Chondrocyte (in vitro differentiated cells): ENCODE results near the gene SEC24C. TPM values are rescaled to one million over a fixed set of nuclear protein-coding genes. Genes with fewer than 3 reads are reported as not detected.
"Not testable (repeated sequence)": the region's sequence is repeated elsewhere in the genome, so short reads cannot be mapped to it uniquely, and the experiment has no call there.

Experiments
- DNase-seq: peaks from one replicate; pipeline ENCODE4 v3.0.0; 2021; ENCODE audit warnings: mixed read lengths, low spot score
- H3K27ac Mint-ChIP-seq: one replicate; pipeline ENCODE4 v1.8.0; 2021; ENCODE audit warnings: mild to moderate bottlenecking, moderate library complexity, mixed read lengths; ENCODE audit not compliant: unreplicated experiment
- H3K27me3 Mint-ChIP-seq: 2 replicates; pipeline ENCODE4 v1.8.0; 2021; ENCODE audit warnings: low read depth, mixed read lengths
- H3K36me3 Mint-ChIP-seq: 2 replicates; pipeline ENCODE4 v1.8.0; 2021; ENCODE audit warnings: low read depth, mixed read lengths
- H3K4me1 Mint-ChIP-seq: 2 replicates; pipeline ENCODE4 v1.8.0; 2021; ENCODE audit warnings: low read depth, mild to moderate bottlenecking, mixed read lengths
- H3K4me3 Mint-ChIP-seq: one replicate; pipeline ENCODE4 v1.8.0; 2021; ENCODE audit warnings: mild to moderate bottlenecking, moderate library complexity, mixed read lengths; ENCODE audit not compliant: unreplicated experiment
- H3K9me3 Mint-ChIP-seq: 2 replicates; pipeline ENCODE4 v1.8.0; 2021; ENCODE audit warnings: low read depth, mixed read lengths
- CTCF ChIP-seq: fragments of 200-600 bp; sonication (generic); IDR thresholded peaks from 2 replicates; pipeline ENCODE4 v1.5.0; 2021; ENCODE audit warnings: antibody characterized with exemption, mild to moderate bottlenecking, moderate library complexity
- total RNA-seq: library from RNA; stranded (reverse); gene quantifications from 3 replicates; pipeline ENCODE4 v1.2.1, GENCODE V29; 2021

SEC24C gene
- total RNA-seq, 1 donor from 2014 or later, result 55.6 TPM

DNA sequence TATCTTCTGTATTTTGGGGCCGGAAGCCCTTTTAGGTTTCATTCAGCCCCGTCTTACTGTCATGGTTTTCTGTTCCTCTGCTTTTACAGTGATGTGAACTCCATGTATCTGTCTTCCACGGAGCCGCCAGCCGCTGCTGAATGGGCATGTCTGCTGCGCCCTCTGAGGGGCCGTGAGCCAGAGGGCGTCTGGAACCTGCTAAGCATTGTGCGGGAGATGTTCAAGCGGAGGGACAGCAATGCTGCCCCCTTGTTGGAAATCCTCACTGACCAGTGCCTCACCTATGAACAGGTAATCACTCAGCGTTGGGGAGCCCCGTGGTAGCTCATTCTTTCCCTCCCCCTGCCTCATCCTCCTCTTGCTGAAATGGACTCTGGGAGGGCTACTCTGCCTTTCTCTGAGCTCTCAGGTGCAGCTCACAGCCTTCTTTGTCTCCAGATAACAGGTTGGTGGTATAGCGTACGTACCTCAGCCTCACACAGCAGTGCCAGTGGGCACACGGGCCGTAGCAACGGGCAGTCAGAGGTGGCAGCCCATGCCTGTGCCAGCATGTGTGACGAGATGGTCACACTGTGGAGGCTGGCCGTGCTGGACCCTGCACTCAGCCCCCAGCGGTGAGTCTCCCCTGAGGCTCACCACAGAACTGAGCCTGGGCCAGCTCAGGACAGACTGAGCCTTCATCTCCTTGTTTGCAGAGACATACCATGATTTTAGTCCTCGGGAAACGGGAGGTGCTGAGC lies 46.9 kb downstream of the SEC24C start:
- Mint-ChIP-seq H3K9me3 (no peaks in the 10 kb centered on the region), H3K4me3 (no peak overlapping the region), H3K27me3 (no peaks in the 10 kb centered on the region), H3K36me3 (peaks cover 41% of the 10 kb centered on the region), H3K4me1 (peaks cover 20% of the 10 kb centered on the region), H3K27ac (no peak overlapping the region)
- TF ChIP-seq CTCF, result no peak
- DNase-seq, result no peak

- DNase-seq, result peak; percentile 79
- H3K9me3 Mint-ChIP-seq, result no peaks in the 10 kb centered on the region
- H3K36me3 Mint-ChIP-seq, result peaks cover 48% of the 10 kb centered on the region
- H3K27me3 Mint-ChIP-seq, result no peaks in the 10 kb centered on the region
- H3K4me1 Mint-ChIP-seq, result peaks cover 11% of the 10 kb centered on the region
- no peak for TF ChIP-seq CTCF
- no peak overlapping the region for H3K27ac Mint-ChIP-seq
- no peak overlapping the region for H3K4me3 Mint-ChIP-seq
Measured at GRCh38 chr10:73791871-73792400, 47.8 kb downstream of the SEC24C start.

GRCh38 chr10:73793456-73793855 lies 49.3 kb downstream of the SEC24C start:
- no peak overlapping the region for H3K4me3 Mint-ChIP-seq
- TF ChIP-seq CTCF, result no peak
- no peaks in the 10 kb centered on the region for H3K9me3 Mint-ChIP-seq
- H3K36me3 Mint-ChIP-seq, result peaks cover 59% of the 10 kb centered on the region
- H3K27me3 Mint-ChIP-seq, result no peaks in the 10 kb centered on the region
- H3K27ac Mint-ChIP-seq, result no peak overlapping the region
- no peaks in the 10 kb centered on the region for H3K4me1 Mint-ChIP-seq
- peak; percentile 48 for DNase-seq

- H3K4me3 Mint-ChIP-seq, H3K27ac Mint-ChIP-seq, H3K9me3 Mint-ChIP-seq, H3K4me1 Mint-ChIP-seq, H3K27me3 Mint-ChIP-seq: not testable (repeated sequence)
- H3K36me3 Mint-ChIP-seq, result peaks cover 56% of the 10 kb centered on the region
- DNase-seq, result peak; percentile 41
Measured at GRCh38 chr10:73795491-73795890, 51.3 kb downstream of the SEC24C start.

GRCh38 chr10:73796035-73796434 lies 51.9 kb downstream of the SEC24C start:
- not testable (repeated sequence) for H3K4me1 Mint-ChIP-seq, H3K27me3 Mint-ChIP-seq, H3K4me3 Mint-ChIP-seq, DNase-seq, H3K27ac Mint-ChIP-seq, H3K9me3 Mint-ChIP-seq
- peaks cover 53% of the 10 kb centered on the region for H3K36me3 Mint-ChIP-seq

- H3K27ac Mint-ChIP-seq, result no peak overlapping the region
- DNase-seq, result no peak
- H3K4me3 Mint-ChIP-seq, result no peak overlapping the region
Measured at GRCh38 chr10:73796766-73797165, 52.6 kb downstream of the SEC24C start.

More at GRCh38 chr10:73796766-73797165, 52.6 kb downstream of the SEC24C start:
- no peak for TF ChIP-seq CTCF
- Mint-ChIP-seq H3K9me3 (no peaks in the 10 kb centered on the region), H3K27me3 (no peaks in the 10 kb centered on the region), H3K36me3 (peaks cover 46% of the 10 kb centered on the region), H3K4me1 (no peaks in the 10 kb centered on the region)
